NCI-H1092 treated with DMSO at 0.1 percent for 48 hours (cell line): ENCODE data around the gene HIC2.
"Not testable (repeated sequence)": the region's sequence is repeated elsewhere in the genome, so short reads cannot be mapped to it uniquely, and the experiment has no call there.

ENCODE experiments used
- DNase-seq: peaks from one replicate; lab custom pipeline; 2025; lab: John Stamatoyannopoulos, UW

HIC2 gene

DNA sequence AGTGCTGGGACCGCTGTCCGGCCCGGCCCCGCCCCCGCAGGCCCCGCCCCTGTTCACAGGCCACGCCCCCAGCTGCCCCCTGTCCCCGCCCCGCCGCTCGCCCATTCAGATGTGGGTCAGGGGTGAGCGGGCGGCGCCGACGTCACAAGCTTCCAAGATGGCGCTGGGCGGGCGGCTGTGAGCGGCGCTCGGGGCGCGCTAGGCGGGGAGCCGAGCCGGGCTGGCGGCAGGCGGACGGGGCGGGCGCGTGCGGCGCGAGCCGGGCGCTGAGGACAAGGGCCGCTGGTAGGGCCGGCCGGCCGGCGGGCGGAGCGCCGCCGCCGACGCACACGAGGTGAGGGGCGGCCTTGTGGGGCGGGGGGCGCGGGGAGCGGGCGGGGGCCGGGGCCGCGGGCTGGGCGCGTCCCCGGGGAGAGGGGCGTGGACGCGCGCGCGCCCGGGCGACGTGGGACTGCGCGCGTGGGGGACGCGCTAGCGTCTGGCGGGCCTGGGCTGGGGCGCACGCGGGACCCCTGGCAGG, at the start of gene HIC2:
HIC2 (plus strand) TSS at position 145 of the 520 bp plus-strand sequence. CDS start 25,461 bp downstream, outside the sequence.
- DNase-seq: not testable (repeated sequence)

GRCh38 chr22:21368603-21369310, 48.4 kb upstream of the HIC2 start:
- not testable (repeated sequence) for DNase-seq

GRCh38 chr22:21375880-21376279, 41.3 kb upstream of the HIC2 start:
- DNase-seq: not testable (repeated sequence)

DNA sequence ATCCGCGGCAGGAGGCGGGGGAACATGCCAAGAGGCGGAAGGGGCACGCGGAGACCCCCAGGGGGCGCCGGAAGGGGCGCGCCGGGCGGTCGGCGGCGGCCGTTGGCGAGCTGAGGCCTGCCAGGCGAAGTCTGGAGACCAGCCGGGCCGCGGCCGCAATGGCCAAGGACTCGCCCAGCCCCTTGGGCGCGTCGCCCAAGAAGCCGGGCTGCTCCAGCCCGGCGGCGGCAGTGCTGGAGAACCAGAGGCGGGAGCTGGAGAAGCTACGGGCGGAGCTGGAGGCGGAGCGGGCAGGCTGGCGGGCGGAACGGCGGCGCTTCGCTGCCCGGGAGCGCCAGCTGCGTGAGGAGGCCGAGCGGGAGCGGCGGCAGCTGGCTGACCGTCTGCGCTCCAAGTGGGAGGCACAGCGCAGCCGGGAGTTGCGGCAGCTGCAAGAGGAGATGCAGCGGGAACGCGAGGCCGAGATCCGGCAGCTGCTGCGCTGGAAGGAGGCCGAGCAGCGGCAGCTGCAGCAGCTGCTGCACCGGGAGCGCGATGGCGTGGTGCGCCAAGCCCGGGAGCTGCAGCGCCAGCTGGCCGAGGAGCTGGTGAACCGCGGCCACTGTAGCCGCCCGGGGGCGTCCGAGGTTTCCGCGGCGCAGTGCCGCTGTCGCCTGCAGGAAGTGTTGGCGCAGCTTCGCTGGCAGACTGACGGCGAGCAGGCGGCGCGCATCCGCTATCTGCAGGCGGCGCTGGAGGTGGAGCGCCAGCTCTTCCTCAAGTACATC, 33.3 kb upstream of the HIC2 start, which contains the start of gene RIMBP3B:
RIMBP3B (plus strand) TSS at position 51 of the 767 bp plus-strand sequence; CDS start at position 159, 108 bp downstream.
- not testable (repeated sequence) for DNase-seq

- not testable (repeated sequence) for DNase-seq
Measured at GRCh38 chr22:21384468-21385357, 32.5 kb upstream of the HIC2 start.

- not testable (repeated sequence) for DNase-seq
Measured at GRCh38 chr22:21389480-21389879, 27.7 kb upstream of the HIC2 start.

DNA sequence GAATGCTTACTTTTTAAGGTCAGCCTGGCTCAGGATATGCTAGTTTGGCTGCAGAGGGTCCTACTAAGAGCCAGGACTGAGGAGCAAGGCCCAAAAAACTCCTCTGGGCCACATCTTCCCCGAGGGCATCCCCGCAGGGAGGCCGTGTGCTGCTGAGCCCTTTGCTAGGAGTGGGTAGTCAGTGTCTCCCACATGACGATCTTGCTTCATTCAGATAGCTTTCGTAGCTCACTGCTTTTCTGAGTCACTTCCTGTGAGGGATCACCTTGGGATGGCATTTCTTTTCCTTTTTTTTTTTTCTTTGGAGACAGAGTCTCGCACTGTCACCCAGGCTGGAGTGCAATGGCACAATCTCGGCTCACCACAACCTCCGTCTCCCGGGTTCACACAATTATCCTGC, 27.2 kb upstream of the HIC2 start:
- DNase-seq: not testable (repeated sequence)

DNA sequence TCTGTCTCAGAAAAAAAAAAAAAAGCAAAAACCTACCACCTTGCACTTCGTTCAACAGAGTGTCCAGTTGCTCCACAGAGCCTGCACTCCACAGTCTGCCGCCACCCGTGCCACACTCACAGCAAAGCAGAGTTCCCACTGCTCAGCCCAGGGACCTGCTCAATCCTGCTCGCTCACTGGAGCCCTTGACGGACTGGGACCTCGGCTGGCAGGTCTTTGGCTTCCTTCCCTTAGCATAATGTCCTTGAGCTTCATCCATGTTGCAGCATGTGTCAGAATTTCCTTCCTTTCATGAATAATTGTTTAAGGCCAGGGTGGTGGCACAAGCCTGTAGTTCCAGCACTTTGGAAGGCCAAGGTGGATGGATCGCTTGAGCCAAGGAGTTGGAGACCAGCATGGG, 22.6 kb upstream of the HIC2 start:
- not testable (repeated sequence) for DNase-seq

GRCh38 chr22:21401197-21401969, 15.8 kb upstream of the HIC2 start:
- not testable (repeated sequence) for DNase-seq

GRCh38 chr22:21402763-21403314, 14.3 kb upstream of the HIC2 start:
- not testable (repeated sequence) for DNase-seq

- DNase-seq: not testable (repeated sequence)
Measured at GRCh38 chr22:21407139-21407538, 10.0 kb upstream of the HIC2 start.

DNA sequence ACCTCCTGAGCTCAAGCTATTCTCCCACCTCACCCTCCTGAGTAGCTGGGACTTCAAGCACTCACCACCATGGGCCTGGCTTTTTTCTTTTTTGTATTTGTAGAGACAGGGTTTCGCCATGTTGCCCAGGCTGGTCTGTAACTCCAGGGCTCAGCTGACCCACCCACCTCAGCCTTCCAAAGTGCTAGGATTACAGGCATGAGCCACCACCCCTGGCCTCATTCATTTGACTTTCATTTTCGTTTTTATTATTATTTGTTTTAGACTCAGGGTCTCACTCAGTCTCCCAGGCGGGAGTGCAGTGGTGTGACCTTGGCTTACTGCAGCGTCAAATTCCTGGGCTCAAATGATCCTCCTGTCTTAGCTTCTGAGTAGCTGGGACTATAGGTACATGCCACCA, 9.4 kb upstream of the HIC2 start:
- DNase-seq: not testable (repeated sequence)

GRCh38 chr22:21416375-21416774, 796 bp upstream of the HIC2 start:
- DNase-seq: not testable (repeated sequence)

DNA sequence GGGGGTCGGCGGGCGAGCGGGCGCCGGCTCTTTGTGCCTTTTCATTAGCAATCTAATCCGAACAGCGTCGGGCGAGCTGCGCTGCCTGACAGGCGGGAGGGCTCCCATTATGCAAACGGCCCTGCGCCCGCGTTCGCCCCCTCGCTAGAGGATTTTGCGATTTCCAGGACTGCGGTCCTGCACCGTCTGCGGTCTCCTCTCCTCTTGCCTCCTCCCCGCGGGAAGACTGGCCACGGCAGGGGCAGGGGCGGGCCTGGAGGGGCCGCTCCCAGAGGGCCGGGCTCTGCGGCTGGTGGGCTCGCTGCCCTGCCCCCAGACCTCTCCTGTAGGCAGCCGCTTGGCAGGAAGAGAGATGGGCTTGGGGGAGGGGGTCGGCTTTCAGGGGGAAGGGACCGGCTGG, 682 bp downstream of the HIC2 start:
- not testable (repeated sequence) for DNase-seq

GRCh38 chr22:21418974-21419638, 1.9 kb downstream of the HIC2 start:
- DNase-seq: not testable (repeated sequence)

- not testable (repeated sequence) for DNase-seq
Measured at GRCh38 chr22:21420180-21420763, 3.1 kb downstream of the HIC2 start.

GRCh38 chr22:21424084-21424709, 7.0 kb downstream of the HIC2 start:
- not testable (repeated sequence) for DNase-seq

DNA sequence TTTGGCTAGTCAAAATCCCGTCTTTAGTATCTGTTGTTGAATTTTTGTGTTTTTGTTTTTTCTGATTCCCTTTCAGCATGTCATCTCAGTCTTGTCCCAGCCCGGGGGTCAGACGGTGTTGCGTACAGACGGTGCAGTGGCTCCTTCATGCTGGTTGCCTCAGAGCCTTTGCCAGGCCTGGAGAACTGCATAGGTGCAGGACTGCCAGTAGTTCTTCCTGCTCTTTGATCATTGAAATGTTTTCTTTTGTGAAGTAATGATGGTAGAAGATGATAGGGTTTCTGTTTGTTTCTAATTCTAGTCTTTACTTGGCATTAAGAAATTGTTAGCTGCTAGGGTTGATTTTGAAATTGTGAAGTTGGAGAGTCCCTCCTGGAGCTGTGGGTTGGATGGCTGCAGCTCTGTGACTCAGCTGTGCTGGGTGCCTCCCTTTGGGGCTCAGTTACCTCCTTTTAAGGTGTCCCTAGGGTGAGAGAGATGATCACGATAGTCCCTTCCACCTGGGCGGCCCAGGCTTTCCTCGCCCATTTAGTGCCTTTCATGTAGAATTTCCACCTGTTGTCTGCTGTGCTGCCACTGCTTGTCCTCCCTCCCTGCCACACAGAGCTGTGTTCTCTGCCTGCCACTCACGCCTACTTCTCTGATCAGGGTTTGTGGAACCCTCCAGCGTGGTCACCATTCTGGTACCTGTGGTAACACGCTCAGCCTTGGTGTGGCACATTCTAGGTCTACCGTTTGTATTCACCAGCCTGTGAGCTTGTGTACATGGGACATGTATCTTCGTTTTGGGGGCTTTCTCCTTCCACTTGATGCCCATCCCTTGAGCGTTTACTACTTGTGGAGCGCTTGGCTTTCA, 17.4 kb downstream of the HIC2 start:
- DNase-seq: not testable (repeated sequence)
